ENCODE measurements around the gene DIAPH3.

Gene DIAPH3

DNA sequence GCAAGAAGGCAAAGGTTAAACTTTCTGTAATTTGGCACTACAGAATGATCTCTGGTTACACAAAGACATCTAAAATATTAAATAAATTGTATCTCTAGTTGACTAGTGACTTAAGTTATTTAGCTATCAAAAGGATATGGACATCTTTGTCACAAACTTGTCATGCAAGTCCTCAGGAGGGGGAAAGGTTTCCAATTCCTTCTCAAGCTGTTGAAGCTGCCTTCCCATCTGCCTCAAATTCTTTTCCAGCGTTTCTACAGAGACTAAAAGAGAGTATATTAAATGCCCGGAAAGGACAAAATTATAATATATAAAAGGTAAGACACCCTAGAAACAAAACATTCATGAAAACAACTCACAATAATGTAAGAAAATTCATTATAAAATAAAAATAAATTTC is 324.5 kb downstream of the DIAPH3 start:
- H4K8ac ChIP-seq (ENCODE audit: low read depth, low read length), result no peak overlapping the region
- WGBS, 2 donors (ENCODE audit: extremely low coverage in 2 of 2, insufficient read length in 2 of 2, insufficient replicate concordance in 1 of 2), result no CpG with 5 or more reads among the region's 2 CpGs
- peaks cover 0 to 3% of the 10 kb centered on the region in 2 donors for H3K36me3 ChIP-seq (replicated peaks in 1 of 2; ENCODE audit: control insufficient read depth in 2 of 2, insufficient read depth in 2 of 2, low read length in 2 of 2)
- H2BK5ac ChIP-seq (ENCODE audit: low read length), result no peak overlapping the region
- no peak overlapping the region for H3K23ac ChIP-seq (ENCODE audit: low read depth, low read length, poor library complexity)
- no peak for DNase-seq (ENCODE audit: low spot score)
- no peak overlapping the region for H3K27ac ChIP-seq (replicated peaks; ENCODE audit: low read length)
- H3K79me1 ChIP-seq (ENCODE audit: low read depth, low read length), result no peaks in the 10 kb centered on the region
- H3K9me3 ChIP-seq (replicated peaks in 1 of 2; ENCODE audit: control insufficient read depth in 2 of 2, insufficient read depth in 1 of 2, low read depth in 1 of 2, low read length in 2 of 2), result no peaks in the 10 kb centered on the region
- H2AK5ac ChIP-seq (ENCODE audit: low read depth, low read length), result no peak overlapping the region
- H3K14ac ChIP-seq (ENCODE audit: low read length), result no peak overlapping the region
- no peak overlapping the region for H4K91ac ChIP-seq (ENCODE audit: low read depth, low read length, poor library complexity)
- H3K9ac ChIP-seq (ENCODE audit: low read depth, low read length, poor library complexity), result no peak overlapping the region
- H3K27me3 ChIP-seq (ENCODE audit: control insufficient read depth in 3 of 3, insufficient read depth in 3 of 3, low read depth in 1 of 3, low read length in 3 of 3), result no peaks in the 10 kb centered on the region
- no peak overlapping the region for H2BK120ac ChIP-seq (ENCODE audit: low read depth, low read length)
- no peak overlapping the region for H3K4ac ChIP-seq (ENCODE audit: low read length)
- no peak overlapping the region for H2AFZ ChIP-seq (ENCODE audit: low read length)
- no peaks in the 10 kb centered on the region for H3K4me1 ChIP-seq (ENCODE audit: control insufficient read depth in 2 of 2, insufficient read depth in 1 of 2, low read depth in 1 of 2, low read length in 2 of 2)
- H2BK15ac ChIP-seq (ENCODE audit: low read length), result no peak overlapping the region
- H3K4me3 ChIP-seq (ENCODE audit: low read length in 2 of 2), result no peak overlapping the region
- H3K4me2 ChIP-seq (ENCODE audit: insufficient read depth, low read length, poor library complexity, severe bottlenecking), result no peak overlapping the region
- no peak overlapping the region for H2BK12ac ChIP-seq (ENCODE audit: low read length)
- H3K18ac ChIP-seq (ENCODE audit: low read length), result no peak overlapping the region

DNA sequence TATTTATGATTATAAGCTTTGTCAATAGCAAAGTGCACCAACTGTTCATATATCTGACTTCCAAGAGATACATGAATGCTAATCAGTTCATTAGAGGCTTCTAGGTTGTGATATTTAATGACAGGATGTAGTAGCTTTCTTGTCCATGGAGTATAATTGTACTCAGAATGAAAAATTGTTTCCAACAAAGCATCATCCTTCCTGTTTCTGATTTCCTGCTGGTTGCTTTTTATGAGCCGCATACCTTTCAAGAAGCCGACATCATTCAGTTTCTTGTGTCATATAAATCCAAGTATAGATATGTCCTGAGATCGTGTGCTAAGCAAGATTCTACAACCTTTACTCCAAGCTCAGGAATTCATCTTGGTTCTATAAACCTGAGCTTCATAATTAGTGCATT is 326.6 kb downstream of the DIAPH3 start:
- Histone ChIP-seq H3K27ac (replicated peaks; ENCODE audit: low read length) (no peak overlapping the region), H3K4ac (ENCODE audit: low read length) (no peak overlapping the region), H3K23ac (ENCODE audit: low read depth, low read length, poor library complexity) (no peak overlapping the region), H2AFZ (ENCODE audit: low read length) (no peak overlapping the region), H3K27me3 (ENCODE audit: control insufficient read depth in 3 of 3, insufficient read depth in 3 of 3, low read depth in 1 of 3, low read length in 3 of 3) (no peaks in the 10 kb centered on the region), H3K36me3 (replicated peaks in 1 of 2; ENCODE audit: control insufficient read depth in 2 of 2, insufficient read depth in 2 of 2, low read length in 2 of 2) (peaks cover 0 to 3% of the 10 kb centered on the region in 2 donors), H3K9me3 (replicated peaks in 1 of 2; ENCODE audit: control insufficient read depth in 2 of 2, insufficient read depth in 1 of 2, low read depth in 1 of 2, low read length in 2 of 2) (no peaks in the 10 kb centered on the region), H3K9ac (ENCODE audit: low read depth, low read length, poor library complexity) (no peak overlapping the region), H4K91ac (ENCODE audit: low read depth, low read length, poor library complexity) (no peak overlapping the region), H3K4me3 (ENCODE audit: low read length in 2 of 2) (no peak overlapping the region), H3K18ac (ENCODE audit: low read length) (no peak overlapping the region), H4K8ac (ENCODE audit: low read depth, low read length) (no peak overlapping the region), H3K14ac (ENCODE audit: low read length) (no peak overlapping the region), H3K4me1 (ENCODE audit: control insufficient read depth in 2 of 2, insufficient read depth in 1 of 2, low read depth in 1 of 2, low read length in 2 of 2) (no peaks in the 10 kb centered on the region), H3K4me2 (ENCODE audit: insufficient read depth, low read length, poor library complexity, severe bottlenecking) (no peak overlapping the region), H2AK5ac (ENCODE audit: low read depth, low read length) (no peak overlapping the region), H3K79me1 (ENCODE audit: low read depth, low read length) (no peaks in the 10 kb centered on the region), H2BK12ac (ENCODE audit: low read length) (no peak overlapping the region), H2BK120ac (ENCODE audit: low read depth, low read length) (no peak overlapping the region), H2BK15ac (ENCODE audit: low read length) (no peak overlapping the region), H2BK5ac (ENCODE audit: low read length) (no peak overlapping the region)
- WGBS, 2 donors (ENCODE audit: extremely low coverage in 2 of 2, insufficient read length in 2 of 2, insufficient replicate concordance in 1 of 2), result no CpG with 5 or more reads among the region's 3 CpGs
- DNase-seq (ENCODE audit: low spot score), result no peak

DNA sequence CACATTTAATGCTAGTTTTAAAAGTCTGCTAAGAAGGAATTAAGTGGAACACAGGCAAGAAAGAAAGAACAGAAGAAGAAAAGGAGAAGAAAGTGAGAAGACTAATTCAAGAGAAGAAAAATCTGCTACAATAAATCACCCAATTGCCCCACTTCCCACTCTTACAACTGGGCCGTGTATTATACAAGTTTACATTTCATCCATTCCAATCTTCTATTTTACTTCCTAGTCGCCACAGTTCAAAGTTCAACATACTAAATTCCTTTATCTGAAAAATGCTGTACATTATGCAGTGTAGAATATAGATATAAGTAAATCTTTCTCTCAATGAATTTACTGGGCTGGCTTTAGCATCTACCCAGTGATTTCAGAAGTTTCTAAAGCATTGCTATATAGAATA is 328.2 kb downstream of the DIAPH3 start:
- H2AFZ ChIP-seq (ENCODE audit: low read length), result no peak overlapping the region
- H3K4me3 ChIP-seq (ENCODE audit: low read length in 2 of 2), result no peak overlapping the region
- H2BK15ac ChIP-seq (ENCODE audit: low read length), result no peak overlapping the region
- H4K91ac ChIP-seq (ENCODE audit: low read depth, low read length, poor library complexity), result no peak overlapping the region
- H3K4ac ChIP-seq (ENCODE audit: low read length), result no peak overlapping the region
- no peaks in the 10 kb centered on the region for H3K27me3 ChIP-seq (ENCODE audit: control insufficient read depth in 3 of 3, insufficient read depth in 3 of 3, low read depth in 1 of 3, low read length in 3 of 3)
- peaks cover 0 to 3% of the 10 kb centered on the region in 2 donors for H3K36me3 ChIP-seq (replicated peaks in 1 of 2; ENCODE audit: control insufficient read depth in 2 of 2, insufficient read depth in 2 of 2, low read length in 2 of 2)
- H2BK120ac ChIP-seq (ENCODE audit: low read depth, low read length), result no peak overlapping the region
- H4K8ac ChIP-seq (ENCODE audit: low read depth, low read length), result no peak overlapping the region
- H3K18ac ChIP-seq (ENCODE audit: low read length), result no peak overlapping the region
- no peak overlapping the region for H2BK12ac ChIP-seq (ENCODE audit: low read length)
- no peak overlapping the region for H2AK5ac ChIP-seq (ENCODE audit: low read depth, low read length)
- H3K4me2 ChIP-seq (ENCODE audit: insufficient read depth, low read length, poor library complexity, severe bottlenecking), result no peak overlapping the region
- WGBS, 2 donors (ENCODE audit: extremely low coverage in 2 of 2, insufficient read length in 2 of 2, insufficient replicate concordance in 1 of 2), result no CpG with 5 or more reads among the region's 2 CpGs
- H3K4me1 ChIP-seq (ENCODE audit: control insufficient read depth in 2 of 2, insufficient read depth in 1 of 2, low read depth in 1 of 2, low read length in 2 of 2), result no peaks in the 10 kb centered on the region
- no peak overlapping the region for H3K14ac ChIP-seq (ENCODE audit: low read length)
- no peaks in the 10 kb centered on the region for H3K79me1 ChIP-seq (ENCODE audit: low read depth, low read length)
- no peak overlapping the region for H2BK5ac ChIP-seq (ENCODE audit: low read length)
- no peak for DNase-seq (ENCODE audit: low spot score)
- H3K27ac ChIP-seq (replicated peaks; ENCODE audit: low read length), result no peak overlapping the region
- no peak overlapping the region for H3K23ac ChIP-seq (ENCODE audit: low read depth, low read length, poor library complexity)
- H3K9me3 ChIP-seq (replicated peaks in 1 of 2; ENCODE audit: control insufficient read depth in 2 of 2, insufficient read depth in 1 of 2, low read depth in 1 of 2, low read length in 2 of 2), result no peaks in the 10 kb centered on the region
- H3K9ac ChIP-seq (ENCODE audit: low read depth, low read length, poor library complexity), result no peak overlapping the region

DNA sequence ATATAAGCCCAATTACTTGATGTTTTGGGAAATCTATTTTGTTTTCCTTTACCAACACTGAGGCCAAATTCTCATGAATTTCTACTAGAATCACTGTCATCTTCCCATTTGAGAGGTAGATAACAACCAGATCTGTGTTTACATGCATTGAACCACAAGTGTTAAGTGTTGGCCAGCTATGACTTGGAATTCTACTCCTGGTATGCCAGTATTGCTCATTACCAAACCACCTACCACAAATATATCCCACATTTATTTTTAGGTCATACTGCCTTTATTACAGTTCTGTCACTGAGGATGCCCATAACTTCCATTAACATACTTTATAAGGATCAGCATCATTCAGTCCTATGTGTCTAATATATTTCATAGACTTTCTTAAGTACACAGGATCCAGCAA is 328.9 kb downstream of the DIAPH3 start:
- no peak overlapping the region for H3K27ac ChIP-seq (replicated peaks; ENCODE audit: low read length)
- peaks cover 0 to 3% of the 10 kb centered on the region in 2 donors for H3K36me3 ChIP-seq (replicated peaks in 1 of 2; ENCODE audit: control insufficient read depth in 2 of 2, insufficient read depth in 2 of 2, low read length in 2 of 2)
- no peak overlapping the region for H2BK5ac ChIP-seq (ENCODE audit: low read length)
- no peaks in the 10 kb centered on the region for H3K4me1 ChIP-seq (ENCODE audit: control insufficient read depth in 2 of 2, insufficient read depth in 1 of 2, low read depth in 1 of 2, low read length in 2 of 2)
- no peak overlapping the region for H3K9ac ChIP-seq (ENCODE audit: low read depth, low read length, poor library complexity)
- no peak overlapping the region for H2AFZ ChIP-seq (ENCODE audit: low read length)
- no peak overlapping the region for H4K91ac ChIP-seq (ENCODE audit: low read depth, low read length, poor library complexity)
- no peaks in the 10 kb centered on the region for H3K9me3 ChIP-seq (replicated peaks in 1 of 2; ENCODE audit: control insufficient read depth in 2 of 2, insufficient read depth in 1 of 2, low read depth in 1 of 2, low read length in 2 of 2)
- H3K27me3 ChIP-seq (ENCODE audit: control insufficient read depth in 3 of 3, insufficient read depth in 3 of 3, low read depth in 1 of 3, low read length in 3 of 3), result no peaks in the 10 kb centered on the region
- H3K4me3 ChIP-seq (ENCODE audit: low read length in 2 of 2), result no peak overlapping the region
- no peak overlapping the region for H3K4ac ChIP-seq (ENCODE audit: low read length)
- H2BK15ac ChIP-seq (ENCODE audit: low read length), result no peak overlapping the region
- no peak overlapping the region for H2BK120ac ChIP-seq (ENCODE audit: low read depth, low read length)
- H3K18ac ChIP-seq (ENCODE audit: low read length), result no peak overlapping the region
- no peak overlapping the region for H4K8ac ChIP-seq (ENCODE audit: low read depth, low read length)
- no peak overlapping the region for H2AK5ac ChIP-seq (ENCODE audit: low read depth, low read length)
- no peak overlapping the region for H3K23ac ChIP-seq (ENCODE audit: low read depth, low read length, poor library complexity)
- H2BK12ac ChIP-seq (ENCODE audit: low read length), result no peak overlapping the region
- H3K79me1 ChIP-seq (ENCODE audit: low read depth, low read length), result no peaks in the 10 kb centered on the region
- H3K4me2 ChIP-seq (ENCODE audit: insufficient read depth, low read length, poor library complexity, severe bottlenecking), result no peak overlapping the region
- no peak overlapping the region for H3K14ac ChIP-seq (ENCODE audit: low read length)
- no peak for DNase-seq (ENCODE audit: low spot score)
